AG09319 (cell line): ENCODE data around the gene TMEM51.

ENCODE experiments used
- DNase-seq: peaks from one replicate; pipeline ENCODE4 v3.0.0-alpha.2; 2010; ENCODE audit warnings: low read depth; ENCODE audit errors: extremely low read depth
- CTCF ChIP-seq: IDR thresholded peaks from 2 replicates; pipeline ENCODE4 v1.5.1; 2011; ENCODE audit warnings: low read depth, mild to moderate bottlenecking, inconsistent platforms, low read length, moderate library complexity

TMEM51 gene

GRCh38 chr1:15222653-15223303 is 69.2 kb downstream of the TMEM51 start:
- TF ChIP-seq CTCF: no peak
- DNase-seq: no peak

- no peak for TF ChIP-seq CTCF
- no peak for DNase-seq
These were observed 70.8 kb downstream of the TMEM51 start for GRCh38 chr1:15224259-15224869.

DNA sequence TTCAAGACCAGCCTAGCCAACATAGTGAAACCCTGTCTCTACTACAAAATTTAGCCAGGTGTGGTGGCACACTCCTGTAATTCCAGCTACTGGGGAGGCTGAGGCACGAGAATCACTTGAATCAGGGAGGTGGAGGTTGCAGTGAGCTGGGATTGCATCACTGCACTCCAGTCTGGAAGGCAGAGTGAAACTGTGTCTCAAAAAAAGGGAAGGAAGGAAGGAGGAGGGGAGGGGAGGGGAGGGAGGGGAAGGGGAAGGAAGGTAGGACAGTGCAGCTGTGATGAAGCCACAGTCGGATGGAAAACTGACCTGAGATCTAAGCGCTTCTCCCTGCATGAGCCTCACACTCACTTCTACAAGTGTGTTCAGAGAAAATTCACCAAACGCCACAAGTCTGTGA is 71.4 kb downstream of the TMEM51 start:
- TF ChIP-seq CTCF: no peak
- no peak for DNase-seq

- no peak for TF ChIP-seq CTCF
- DNase-seq: no peak
These were observed 71.9 kb downstream of the TMEM51 start for GRCh38 chr1:15225461-15225860.

DNA sequence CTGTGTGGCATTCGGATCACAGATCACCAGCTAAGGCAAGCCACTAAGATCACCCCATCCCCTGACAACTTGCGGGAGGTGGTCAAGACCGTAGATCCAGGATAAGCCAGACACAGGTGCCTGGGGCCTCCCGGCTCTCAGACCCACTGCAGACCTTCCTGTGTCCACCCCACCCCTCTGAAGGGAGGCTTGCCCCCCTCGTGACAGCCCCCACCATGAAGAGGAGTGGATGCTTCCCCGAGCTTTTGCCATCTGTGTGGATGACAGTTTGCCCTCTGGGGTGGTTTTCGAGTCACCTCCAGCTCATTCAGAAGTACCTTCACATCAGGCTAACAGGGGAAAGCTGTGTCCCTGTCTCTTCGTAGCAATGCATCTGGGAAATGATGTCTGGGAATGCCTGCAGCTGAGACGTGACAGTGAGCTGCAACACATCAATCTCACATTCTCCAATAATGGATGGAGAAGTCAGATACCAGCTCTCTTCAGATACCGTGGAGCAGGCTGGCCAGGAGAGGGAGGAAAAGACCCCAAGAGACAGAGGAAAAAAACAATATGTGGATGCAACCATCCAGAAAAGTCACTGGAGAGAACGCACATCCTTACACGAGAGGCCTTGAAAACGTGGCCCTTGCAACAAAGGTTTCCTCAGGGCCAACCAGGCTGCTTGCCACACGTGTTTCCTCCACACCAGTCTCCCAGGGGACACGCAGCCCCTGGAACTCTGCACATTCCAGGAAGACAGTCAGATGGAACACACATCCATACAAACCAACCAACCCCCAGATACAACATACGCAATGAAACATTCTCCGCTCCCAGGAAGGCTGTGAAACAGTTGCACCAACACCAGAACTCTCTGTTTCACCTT is 73.1 kb downstream of the TMEM51 start:
- no peak for TF ChIP-seq CTCF
- no peak for DNase-seq

DNA sequence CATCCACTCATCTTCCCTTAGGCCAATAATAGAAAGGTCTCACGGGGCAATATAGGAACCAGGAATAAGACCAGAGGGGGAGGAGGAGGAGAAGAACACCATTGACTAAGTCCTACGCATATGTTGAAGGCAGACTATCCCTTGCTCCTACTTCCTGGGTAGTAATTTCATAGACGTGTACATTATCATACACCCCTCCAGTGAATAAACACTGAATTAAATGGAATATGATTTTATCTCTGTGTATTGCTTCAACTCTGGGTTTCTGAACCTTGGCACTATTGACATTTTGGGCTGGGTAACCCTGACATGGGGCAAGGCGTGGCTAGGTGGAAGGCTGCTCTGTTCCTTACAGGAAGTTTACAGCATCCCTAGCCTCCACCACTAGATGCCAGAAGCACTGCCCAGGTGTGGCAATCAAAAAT is 76.2 kb downstream of the TMEM51 start:
- TF ChIP-seq CTCF: no peak
- DNase-seq: no peak

DNA sequence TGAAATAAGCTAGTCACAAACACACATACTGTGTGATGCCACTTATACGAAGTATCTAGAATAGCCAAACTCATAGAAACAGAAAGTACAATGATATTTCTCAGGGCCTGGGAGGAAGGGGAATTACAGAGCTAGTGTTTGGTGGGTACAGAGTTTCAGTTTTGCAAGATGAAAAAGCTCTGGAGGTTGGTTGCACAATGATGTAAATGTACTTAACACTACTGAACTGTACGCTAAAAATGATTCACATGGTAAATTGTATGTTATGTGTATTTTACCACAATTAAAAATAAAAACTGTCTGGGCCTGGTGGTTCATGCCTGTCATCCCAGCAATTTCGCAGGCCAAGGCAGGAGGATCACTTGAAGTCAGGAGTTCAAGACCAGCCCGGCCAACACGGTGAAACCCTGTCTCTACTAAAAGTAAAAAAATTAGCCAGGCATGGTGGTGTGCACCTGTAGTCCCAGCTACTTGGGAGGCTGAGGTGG is 78.2 kb downstream of the TMEM51 start:
- no peak for TF ChIP-seq CTCF
- DNase-seq: no peak
